Lung microvascular endothelial cell (primary cell): ENCODE measurements around the gene MLN. TPM values are rescaled to one million over a fixed set of nuclear protein-coding genes. Genes with fewer than 3 reads are reported as not detected.

ENCODE experiments used
- DNase-seq, 2 donors: peaks; one replicate each; pipeline versions ENCODE4 v3.0.0 to v3.0.0-alpha.2; 2010; ENCODE audit warnings: low read depth in 2 of 2
- total RNA-seq: library from RNA; depleted of rRNA; stranded (reverse); fragments of >200 nt; gene quantifications from 2 replicates; pipeline ENCODE4 v1.2.1, GENCODE V29; 2014

The MLN gene
- total RNA-seq, 1 donor from 2014 or later: not detected

DNA sequence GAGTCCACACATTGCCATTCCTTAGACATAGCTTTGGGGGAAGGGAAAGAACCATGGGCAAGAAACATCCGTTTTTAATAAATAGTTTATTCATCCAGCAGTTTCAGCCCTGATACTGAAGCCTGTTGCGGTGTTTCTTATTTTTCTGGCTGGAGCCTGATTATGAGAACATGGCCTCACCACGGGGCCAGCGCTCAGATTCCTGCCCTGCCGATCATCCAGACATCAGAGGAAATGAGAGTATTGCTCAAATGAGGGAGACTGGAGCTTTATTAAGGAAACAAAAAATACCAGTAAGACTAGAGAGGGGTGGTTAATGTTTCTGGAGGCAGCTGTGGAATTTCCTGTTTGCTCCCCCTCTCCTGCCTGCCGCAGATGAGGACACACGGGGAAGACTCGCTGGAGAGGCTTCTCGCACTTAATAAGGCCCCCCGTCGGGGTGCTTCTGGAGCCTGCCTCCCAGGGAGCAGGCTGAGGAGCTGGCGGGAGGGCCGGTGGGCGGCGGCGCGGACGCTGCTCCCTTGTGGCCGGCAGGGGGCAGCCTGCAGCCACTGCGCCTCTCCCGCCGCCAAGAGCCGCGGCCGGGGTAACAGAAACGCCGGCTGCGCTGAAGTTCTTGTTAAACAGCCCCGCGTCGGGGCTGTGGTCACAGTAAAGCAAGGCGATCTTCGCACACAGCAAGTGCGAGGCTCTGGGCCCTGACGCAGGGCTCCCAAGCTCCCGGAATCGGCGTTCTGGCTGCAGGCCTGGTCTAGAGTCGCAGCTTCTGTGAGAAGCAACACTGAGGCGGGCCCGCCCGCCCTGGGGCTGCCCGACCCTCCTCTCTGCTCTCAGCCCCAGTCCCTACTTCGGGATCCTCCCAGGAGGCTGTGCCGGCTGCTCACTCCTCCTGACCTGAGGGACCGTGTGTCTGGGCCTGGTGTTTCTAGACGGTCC lies 32.4 kb downstream of the MLN start:
- peak; percentile 82 to 93 for DNase-seq

DNA sequence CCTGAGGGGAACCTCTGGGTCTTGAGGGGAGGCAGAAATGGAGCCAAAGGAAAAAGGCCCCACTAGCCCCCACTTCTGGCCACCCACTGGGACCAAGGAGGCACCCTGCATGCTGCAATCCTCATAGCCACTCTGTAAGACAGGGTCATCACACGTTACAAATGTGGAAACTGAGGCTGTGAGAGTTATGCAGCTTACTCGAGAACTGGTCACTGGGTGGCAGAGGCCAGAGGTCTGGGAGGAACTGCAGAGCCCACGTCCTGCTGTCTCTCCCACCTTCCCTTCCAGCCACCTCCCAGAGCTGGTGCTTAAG lies 33.0 kb downstream of the MLN start:
- no peak for DNase-seq

DNA sequence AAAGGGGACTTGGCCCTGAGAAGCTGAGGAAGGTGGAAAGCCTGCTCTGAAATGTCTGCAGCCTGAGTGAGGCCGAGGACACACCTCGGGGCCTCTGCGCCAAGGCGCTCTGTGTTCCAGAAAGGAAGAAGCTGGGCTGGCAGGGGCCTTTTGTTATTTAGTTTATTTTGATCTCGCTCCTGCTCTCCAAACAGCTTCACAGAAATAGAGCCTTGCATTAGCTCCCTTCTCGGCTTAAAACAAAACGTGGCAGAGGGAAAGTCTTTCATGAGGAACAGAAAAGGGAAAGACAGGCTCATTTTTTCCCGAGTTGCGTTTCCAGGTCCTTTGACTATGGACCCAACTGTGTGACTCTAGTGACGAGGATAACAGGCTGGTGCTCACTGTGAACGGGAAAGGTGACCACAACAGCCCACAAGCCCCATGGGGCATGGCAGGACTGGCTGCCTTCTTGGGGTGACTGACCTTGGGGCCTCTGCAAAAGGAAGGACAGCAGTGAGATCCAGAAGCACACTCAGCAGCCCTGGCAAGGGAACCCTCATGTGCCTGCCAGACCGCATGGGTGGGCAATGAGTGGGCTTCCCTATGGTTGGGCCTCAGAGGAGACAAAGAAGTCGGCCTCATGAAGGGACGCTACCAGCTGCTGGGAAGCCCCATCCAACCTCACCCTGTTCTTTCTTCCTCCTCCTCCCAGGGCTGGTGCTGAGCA lies 33.5 kb downstream of the MLN start:
- no peak for DNase-seq

DNA sequence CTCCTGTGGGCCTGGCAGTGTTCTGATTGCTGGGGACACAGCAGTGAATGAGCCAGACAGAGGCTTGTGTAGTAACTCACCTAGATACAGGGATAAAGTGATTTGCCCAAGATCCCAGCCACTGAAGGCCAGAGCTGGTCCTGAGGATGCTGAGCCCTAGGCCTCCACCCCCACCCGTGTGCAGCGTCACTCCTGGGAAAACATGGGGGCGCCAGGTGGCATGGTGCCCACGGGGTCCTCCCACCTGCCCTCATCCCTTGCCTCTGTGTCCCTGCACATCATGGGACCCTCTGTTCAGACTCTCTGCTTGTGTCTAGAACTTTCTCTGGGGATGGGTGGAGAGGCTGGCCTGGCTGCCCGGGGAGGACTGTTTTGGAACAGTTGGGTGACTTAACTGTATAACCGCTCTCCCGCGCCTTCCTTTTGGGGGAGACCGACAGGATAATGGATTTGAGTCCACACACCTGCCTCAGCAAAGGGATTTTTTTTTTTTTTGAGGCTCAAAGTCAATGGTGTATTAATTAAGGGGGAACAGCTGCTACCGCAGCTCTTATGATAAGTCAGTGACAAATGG lies 34.5 kb downstream of the MLN start:
- DNase-seq: no peak

DNA sequence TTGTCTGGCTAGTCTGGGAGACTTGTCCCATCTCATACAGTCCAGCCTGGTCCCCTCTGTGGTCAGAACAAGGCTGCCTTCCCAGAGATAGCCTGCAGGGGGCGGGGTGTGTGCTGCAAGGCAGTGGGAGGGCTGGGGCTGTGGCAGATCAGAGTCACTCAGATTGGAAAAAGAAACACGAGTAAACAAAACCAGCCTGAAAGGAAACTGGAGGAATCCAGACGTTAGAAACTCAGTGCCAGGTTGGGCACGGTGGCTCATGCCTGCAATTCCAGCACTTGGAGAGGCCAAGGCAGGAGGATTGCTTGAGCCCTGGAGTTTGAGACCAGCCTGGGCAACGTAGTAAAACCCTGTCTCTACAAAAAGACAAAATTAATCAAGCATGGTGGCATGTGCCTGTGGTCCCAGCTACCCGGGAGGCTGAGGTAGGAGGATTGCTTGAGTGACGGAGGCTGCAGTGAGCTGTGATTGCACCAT lies 35.1 kb downstream of the MLN start:
- peak; percentile 86 to 87 for DNase-seq

DNA sequence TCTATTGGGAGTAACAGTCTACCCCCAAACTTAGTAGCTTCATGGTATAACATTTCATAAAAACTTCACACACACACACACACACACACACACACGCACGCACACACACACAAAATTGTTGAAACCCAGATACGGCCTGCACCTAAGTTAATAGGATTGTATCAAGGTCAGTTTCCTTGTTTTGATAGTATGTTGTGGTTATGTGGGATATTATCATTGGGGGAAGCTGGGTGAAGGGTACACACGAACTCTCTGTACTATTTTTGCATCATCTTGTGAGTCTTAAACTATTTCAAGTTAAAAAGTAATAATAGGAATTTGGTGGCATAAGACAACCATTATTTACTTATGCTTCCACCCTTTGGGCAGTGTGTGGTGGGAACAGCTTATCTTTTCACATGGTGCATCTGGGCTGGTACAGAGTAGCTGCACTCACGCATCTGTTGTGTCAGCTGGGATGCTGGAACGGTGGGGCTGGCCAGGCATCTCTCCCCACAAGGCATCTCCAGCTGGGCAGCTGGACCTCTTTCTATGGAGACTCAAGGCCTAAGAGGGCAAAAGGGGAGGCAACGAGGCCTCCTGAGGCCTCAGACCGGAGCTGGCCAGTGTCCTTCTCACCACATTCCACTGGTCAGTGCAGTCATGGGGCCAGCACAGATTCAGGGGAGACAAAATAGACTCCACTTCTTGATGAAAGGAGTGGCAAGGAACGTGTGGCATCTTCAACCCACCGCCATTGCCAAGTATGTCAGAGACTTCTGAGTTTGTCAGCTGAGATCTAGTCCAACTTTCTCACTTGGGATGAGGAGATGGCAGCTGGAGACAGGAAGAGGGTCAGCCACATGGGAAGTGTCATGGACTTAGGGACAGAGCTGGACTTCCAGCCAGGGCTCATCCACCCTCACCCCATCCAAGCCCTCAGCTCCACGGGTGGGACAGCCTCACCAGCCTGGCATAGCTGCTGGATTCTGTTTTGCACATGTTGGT lies 36.6 kb downstream of the MLN start:
- no peak for DNase-seq

DNA sequence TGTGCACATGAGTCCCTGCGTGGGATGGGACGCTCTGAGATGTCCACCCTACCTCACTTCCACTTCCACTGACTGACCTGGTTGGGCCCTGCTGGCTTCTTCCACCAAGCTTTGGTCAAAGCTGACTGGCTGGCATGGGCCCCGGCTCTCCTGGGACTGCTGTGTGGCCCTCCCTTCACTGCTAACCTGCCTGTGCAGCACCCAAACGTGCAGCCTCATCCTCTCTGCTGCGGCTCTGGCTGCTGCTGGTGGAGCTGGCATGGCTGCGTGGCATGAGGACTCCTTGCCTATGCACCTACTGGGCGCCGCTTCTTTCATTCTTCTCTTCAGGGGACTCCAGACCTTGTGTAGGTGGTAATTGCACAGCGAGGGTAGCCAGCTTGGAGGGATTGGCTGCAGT lies 38.4 kb downstream of the MLN start:
- no peak for DNase-seq

DNA sequence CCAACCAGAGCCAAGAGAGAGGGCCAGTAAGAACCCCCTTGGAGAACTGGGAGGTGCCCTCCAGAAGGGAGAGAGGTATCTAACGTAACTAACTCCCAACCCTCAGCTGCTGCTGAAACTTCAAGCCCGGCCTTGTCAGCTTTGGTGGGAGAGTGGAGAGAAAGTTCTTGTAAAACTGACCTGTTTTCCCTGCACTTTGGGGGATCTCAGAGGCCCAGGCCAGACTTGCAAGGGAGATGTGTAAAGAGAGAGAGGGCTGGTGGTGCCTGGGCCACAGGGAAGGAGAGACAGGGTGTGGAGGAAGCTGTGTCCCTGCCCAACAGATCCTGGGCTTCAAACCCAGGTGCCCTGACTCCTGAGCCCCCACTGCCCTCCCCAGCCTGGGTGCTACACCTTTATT lies 39.8 kb downstream of the MLN start:
- DNase-seq: no peak

DNA sequence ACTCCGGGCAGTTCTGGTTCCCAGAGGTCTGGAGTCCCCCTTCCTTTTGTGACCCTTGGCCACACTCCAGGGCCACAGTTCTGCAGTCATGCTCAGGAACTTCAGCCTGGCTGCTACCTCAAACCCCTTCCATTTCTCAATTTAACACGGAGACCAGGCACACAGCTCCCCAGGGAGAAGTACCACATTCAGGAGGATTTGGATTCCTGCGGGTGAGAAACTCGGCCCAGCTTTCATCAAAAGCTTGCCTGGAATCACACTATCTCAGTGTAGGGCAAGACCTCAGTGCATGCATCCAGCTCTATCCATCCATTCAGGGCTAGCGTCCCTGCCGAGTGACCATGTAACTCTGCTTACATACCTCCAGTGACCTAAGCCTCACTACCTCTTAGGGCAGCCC lies 40.3 kb downstream of the MLN start:
- DNase-seq: no peak

DNA sequence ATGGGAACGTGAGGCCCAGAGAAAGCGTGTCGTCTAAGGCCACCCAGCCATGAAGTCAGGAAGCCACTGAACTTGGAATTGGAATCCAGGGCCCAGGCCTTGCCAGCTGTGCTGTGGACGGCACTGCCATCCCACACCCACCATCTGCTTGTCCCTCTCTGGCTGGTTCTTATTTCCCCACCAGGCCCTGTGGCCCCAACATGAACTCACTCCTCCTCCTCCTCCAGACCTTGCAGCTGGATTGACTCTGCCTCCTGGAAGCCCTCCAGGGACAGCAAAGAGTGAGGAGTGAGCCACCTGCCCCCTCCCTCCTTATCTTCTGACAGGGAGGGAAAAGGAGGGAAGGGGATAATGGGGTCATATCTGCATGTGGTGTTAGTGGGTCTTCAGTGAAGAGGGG lies 41.1 kb downstream of the MLN start:
- DNase-seq: no peak

DNA sequence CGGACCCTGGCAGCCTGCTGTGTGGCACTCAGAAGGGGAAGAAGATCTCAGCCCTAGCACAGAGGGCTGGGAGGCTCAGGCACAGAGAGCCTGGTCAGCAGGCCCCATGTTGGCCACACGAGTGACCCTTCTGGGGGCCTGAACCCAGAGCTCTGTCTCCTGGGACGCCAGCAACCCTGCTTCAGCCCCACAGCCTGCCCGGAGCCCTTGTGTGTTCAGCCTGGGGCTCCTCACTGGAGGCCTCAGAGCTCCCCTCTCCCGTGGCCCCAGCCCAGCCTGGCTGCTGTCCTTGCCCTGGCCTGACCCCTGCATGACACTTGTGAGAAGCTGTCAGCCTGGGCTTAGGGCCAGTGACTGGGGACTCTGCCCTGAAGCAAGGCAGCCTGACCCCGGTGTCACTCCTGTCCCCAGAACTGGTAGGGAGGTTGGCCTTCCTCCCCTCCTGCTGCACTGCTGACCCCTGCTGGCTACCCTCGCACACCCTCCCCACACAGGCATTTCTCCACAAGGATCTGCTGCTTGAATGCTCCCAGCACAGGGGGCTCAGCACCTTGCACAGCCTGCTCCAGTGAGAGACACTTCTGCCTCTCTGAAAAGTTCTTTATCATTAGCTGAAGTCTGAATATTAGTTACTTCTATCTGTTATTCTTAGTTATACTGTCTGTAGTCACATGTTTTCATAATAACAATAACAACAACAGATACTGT lies 41.7 kb downstream of the MLN start:
- peak; percentile 44 to 72 for DNase-seq

DNA sequence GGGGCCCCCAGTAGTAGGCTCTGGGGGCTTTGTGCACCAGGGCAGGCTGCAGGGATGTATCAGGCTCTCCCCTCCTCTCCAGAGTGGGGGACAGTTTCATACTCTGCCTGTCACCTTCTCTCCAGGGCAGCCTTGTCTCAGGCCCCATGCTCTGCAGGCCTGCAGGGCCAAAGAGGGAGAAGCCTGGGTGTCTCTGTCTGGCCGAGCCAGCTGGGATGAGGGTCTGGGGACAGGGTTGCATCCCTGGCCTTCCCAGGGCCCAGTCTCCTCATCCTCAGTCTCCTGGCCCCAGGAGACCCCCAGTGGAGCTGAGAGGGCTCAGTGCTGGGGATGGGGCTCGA lies 42.3 kb downstream of the MLN start:
- no peak for DNase-seq

DNA sequence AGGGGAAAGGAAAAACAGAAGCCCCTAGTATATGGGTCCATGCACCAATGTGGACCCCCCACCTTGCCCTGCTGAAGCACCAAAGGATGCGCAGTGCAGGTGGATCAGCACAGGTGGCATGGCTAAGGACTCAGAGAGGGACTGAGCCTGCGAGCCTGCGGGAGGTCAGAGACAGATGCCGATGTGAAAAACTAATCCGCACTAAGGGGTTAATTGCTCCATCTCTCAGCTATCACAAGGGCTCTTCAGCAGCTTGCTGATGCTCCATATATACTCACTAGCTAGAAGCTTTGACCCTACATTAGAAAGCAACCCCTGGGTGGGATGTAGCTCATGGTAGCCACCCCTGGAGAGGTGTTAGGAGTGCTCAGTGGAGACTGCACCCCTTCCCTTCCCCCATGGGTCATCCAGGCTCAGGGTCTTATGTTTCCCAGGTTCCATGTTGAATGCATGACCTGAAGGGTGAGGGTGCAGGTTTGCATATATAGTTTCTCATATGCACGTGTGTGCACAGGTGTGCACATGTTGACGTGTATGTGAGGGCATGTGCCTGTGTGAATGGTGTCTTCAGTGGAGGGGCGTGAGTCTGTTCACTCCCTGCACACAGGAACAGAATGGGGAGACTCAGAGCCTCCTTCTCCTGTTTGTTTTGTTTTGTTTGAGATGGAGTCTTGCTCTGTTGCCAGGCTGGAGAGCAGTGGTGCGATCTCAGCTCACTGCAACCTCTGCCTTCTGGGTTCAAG lies 43.7 kb downstream of the MLN start:
- DNase-seq: no peak

DNA sequence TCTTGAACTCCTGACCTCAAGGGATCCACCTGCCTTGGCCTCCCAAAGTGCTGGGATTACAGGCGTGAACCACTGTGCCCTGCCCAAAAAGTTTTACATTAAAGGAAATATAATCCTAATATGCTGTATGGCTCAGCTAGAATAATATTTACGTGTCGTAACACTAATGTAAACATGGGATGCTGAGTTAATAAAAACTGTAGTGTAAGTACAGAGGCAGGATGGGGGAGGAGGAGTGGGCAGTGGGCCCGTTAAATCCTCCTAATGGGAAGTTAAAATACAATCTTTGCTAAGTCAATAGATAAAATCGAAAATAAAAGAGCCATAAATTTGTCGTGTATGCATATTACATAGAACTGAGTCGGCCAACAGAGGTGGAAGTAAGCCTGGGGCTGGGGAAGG lies 45.0 kb downstream of the MLN start:
- DNase-seq: no peak

DNA sequence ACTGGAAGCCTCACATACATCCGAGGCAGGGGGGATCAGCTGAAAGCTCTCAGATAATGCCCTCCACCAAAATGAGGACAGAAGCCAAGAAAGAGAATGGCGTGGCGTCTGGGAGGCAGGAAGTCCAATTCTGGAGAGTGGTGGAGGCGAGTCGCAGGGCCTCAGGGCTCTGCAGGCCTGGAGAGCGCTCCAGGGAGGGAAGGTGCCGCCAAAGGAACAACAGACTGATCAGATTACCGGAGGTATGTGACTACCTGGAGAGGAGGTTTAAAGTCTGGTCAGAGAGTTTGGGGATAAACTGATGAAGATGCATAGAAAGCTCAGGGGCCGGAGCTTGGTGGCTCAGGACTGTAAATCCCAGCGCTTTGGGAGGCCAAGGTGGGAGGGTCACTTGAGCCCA lies 45.9 kb downstream of the MLN start:
- DNase-seq: no peak

DNA sequence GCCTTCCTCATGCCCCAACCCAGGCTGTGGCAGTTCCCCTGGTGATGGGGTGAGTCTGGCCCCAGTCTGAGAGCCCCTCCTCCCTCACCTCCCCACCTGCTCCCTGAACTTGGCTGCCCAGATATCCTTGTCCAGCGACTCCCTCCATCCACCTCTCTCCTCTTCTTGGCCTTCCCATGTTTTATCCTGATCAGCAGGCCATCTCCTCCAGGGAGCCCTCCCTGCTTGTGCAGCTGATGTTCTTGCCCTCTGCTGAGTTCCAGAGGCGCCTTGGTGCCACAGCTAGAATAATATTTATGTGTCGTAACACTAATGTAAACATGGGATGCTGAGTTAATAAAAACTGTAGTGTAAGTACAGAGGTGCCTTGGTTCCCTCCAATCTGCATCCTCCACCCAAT lies 46.7 kb downstream of the MLN start:
- no peak for DNase-seq

DNA sequence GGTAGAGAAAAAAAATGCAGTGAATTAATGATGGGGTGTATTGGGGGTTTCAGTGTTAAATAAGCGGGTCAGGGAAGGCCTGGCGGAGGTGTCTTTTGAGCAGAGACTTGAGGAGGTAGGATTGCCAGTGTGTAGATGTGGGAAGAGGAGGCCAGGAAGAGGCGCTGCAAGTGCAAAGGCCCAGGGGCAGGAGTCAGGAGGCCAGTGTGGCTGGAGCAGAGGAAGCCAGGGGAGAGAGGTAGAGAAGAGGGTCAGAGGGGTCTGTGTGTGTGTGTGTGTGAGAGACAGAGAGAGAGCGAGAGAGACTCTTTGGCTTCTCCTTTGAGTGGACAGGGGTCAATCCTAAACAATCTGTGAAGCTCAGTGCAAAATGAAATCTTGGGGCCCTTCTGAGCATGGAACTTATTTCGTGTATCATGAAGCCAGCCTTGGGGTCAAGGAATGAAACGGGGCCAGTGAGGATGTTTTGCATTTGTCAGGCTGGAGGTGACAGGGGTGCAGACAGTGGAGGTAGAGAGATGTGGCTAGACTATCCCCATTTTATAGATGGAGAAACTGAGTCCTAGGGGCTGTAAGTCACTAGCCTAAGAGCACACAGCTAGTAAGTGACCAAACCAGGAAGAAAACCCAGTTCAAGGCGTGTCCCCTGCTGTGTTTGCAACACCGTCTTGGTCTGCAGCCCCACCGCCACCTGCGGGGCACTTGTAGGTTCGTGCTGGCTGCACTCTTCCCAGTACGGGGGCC lies 47.4 kb downstream of the MLN start:
- DNase-seq: no peak

DNA sequence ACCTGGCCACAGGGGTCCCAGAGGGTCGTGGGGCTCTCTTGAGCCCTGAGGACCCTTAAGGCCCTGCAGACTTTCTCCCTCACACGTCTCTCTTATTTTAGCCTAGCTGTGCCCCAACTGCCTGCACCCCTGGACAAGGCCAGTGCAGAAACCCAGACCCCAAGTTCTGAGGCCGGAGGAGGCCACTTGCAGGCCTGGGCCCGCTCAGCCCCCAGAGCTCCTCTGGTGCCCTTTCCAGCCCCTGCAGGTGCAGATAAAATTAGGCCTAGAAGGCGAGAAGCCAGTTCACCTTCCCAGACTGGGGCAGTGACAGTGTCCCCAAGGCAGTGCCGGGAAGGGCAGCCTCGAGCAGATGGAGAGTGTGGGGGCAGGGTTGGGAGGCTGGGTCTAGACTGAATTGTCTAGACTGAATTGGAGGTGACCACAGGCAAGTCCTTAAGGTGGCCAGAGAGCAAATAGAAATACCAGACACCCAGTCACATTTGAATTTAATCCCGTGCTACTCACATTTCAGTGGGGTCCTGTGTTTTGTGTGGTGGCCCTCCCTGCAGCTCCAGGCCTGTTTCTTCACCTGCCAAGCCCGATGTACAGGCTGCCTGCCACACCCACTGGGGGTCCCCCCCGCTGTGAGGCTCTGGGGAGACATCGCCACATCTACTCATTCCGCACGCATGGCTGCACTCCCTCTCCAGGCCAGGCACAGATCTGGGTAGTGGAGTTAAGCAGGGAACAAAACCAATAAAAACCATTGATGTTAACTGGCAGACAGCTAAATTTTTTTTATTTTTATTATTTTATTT lies 48.5 kb downstream of the MLN start:
- no peak for DNase-seq

DNA sequence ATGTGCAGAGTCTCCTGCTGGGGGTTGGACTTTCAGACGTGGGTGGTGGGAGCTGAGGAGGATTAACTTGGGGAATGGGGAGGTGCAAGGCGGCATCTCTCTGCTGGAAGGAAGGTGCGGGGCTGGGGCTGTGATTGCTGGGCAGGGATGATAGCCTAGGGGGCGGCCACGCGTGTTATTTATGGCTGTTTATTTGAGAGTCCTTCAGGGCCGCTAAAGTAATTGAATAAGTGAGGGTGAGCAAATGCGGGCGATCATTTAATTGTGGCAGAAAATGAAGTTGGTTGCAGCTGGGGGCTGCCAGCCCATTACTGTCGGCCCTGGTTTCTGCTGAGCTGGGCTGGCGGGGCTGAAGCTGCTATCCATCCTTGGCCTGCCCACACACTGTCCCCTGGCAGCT lies 49.6 kb downstream of the MLN start:
- no peak for DNase-seq
